OCI-LY3 (cell line): ENCODE data around the gene PLEKHA7.

ENCODE experiments used
- EZH2phosphoT487 ChIP-seq: fragments of 200-600 bp; shearing (Covaris generic); IDR thresholded peaks from 2 replicates; pipeline ENCODE4 v1.6.1; 2018; ENCODE audit warnings: antibody characterized with exemption, mixed run types, low read depth
- TF ChIP-seq, protein P1 (sequence below): fragments of 200-600, 300-600 bp; sonication (generic); IDR thresholded peaks from 2 replicates; pipeline ENCODE4 v1.5.1; 2014; ENCODE audit warnings: antibody characterized with exemption, low read length, low read depth

DNA sequence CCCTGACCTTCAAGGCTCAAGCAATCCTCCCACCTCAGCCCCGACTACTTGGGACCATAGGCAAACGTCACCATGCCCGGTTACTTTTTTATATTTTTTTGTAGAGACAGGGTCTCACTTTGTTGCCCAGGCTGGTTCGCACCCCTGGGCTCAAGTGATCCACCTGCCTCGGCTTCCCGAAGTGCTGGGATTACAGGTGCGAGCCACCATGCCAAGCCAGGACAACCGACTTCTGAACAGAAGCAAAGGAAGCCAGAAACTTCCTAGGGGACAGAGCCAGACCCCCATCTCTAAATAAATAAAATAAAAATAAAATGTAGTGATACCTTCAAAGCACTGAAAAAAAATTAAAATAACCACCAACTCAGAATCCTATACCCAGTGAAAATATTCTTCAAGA, 249.3 kb downstream of the PLEKHA7 start:
- TF ChIP-seq, protein P1, sequence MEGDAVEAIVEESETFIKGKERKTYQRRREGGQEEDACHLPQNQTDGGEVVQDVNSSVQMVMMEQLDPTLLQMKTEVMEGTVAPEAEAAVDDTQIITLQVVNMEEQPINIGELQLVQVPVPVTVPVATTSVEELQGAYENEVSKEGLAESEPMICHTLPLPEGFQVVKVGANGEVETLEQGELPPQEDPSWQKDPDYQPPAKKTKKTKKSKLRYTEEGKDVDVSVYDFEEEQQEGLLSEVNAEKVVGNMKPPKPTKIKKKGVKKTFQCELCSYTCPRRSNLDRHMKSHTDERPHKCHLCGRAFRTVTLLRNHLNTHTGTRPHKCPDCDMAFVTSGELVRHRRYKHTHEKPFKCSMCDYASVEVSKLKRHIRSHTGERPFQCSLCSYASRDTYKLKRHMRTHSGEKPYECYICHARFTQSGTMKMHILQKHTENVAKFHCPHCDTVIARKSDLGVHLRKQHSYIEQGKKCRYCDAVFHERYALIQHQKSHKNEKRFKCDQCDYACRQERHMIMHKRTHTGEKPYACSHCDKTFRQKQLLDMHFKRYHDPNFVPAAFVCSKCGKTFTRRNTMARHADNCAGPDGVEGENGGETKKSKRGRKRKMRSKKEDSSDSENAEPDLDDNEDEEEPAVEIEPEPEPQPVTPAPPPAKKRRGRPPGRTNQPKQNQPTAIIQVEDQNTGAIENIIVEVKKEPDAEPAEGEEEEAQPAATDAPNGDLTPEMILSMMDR, result no peak
- TF ChIP-seq EZH2phosphoT487, result no peak
